Adrenal gland (tissue), 5 donors: ENCODE measurements around the gene SETD2.

Source experiments
- CTCF ChIP-seq, 6 experiments: fragments of 450-650 bp in 4 of 6; fragments of 200-600 bp in 2 of 6; sonication (generic) in 1 of 6; IDR thresholded peaks; 1 replicate in 5 of 6; 2 replicates in 1 of 6; pipeline versions ENCODE4 v1.5.1 to v1.8.0; 2016 to 2021; ENCODE audit warnings: antibody characterized with exemption in 6 of 6, mild to moderate bottlenecking in 2 of 6, moderate library complexity in 1 of 6
- POLR2A ChIP-seq, 2 donors: fragments of 450-650 bp; IDR thresholded peaks; one replicate each; pipeline ENCODE4 v1.6.1; 2017; ENCODE audit warnings: antibody characterized with exemption in 2 of 2, mild to moderate bottlenecking in 2 of 2, moderate library complexity in 1 of 2
- donor health status: DM: no; HTN: no; CAD: no.

DNA sequence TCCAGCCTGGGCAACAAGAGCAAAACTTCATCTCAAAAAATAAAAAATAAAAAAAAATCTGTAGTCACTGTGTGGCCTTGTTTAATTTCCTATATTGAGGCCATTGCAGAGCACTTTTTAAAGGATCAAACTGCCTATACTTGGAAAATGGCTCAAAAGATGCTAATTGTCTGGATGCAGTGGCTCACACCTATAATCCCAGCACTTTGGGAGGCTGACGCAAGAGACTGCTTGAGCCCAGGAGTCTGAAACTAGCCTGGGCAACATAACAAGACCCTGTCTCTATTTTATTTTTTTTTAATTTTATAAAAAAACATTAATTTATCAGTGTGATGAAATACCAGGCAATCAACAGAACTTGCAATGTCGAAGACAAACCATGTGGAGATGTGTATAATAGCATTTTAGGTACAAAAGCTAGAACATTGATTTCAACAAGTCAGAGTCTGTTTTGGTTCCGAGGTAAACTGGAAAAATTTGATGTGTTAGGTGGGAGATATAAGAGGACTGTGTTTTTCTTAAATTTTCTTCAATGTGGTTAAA is 47.0 kb upstream of the SETD2 start:
- TF ChIP-seq CTCF (IDR thresholded peaks at IDR 0.05) (no peak), POLR2A (IDR thresholded peaks at IDR 0.05) (no peak)
